ENCODE measurements around the gene LPIN2. TPM values are rescaled to one million over a fixed set of nuclear protein-coding genes. Genes with fewer than 3 reads are reported as not detected.

LPIN2 gene
- total and polyA plus RNA-seq, 2 of the 13 experiments (the other 11 are each of a cell fraction or from before 2014, with no cell fraction given) = 46.0 to 119 TPM

DNA sequence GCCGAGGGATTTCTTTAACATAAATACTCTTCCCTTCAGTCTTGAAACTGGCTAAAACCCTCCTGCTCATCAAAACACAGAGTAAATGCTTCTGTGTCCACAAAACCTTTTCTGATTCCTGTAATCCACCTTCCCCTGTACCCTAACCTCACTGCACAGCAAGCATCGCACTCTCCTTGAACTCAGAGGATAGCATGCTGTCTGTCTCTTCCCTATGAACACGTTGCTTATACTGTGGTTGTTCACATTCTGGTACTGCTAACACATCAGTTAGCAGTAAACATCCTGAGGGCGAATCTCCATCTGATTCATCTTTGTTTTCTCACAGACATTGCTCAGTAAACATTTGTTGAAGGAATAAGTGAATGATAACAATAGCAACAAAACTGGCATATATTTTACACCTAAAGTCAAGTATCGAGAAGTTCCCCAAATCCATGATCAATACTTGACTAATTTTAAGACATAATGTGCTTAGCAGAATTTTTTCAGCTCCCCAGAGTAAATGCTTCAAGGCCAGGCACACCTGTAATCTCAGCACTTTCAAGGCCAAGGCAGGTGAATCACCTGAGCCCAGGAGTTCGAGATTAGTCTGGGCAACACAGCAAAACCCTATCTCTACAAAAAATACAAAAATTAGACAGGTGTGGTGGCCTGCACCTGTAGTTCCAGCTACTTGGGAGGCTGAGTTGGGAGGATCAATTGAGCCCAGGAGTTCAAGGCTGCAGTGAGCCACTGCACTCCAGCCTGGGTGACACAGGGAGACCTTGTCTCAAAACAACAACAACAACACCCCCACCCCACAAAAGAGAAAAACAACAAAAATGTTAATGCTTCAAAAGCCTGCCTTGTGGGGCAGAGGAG is 45.6 kb upstream of the LPIN2 start (continued):
- no peak for TF ChIP-seq ZKSCAN5 (CRISPR knock-in tag; IDR thresholded peaks at IDR 0.05)
- TF ChIP-seq, protein P1, sequence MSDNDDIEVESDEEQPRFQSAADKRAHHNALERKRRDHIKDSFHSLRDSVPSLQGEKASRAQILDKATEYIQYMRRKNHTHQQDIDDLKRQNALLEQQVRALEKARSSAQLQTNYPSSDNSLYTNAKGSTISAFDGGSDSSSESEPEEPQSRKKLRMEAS (IDR thresholded peaks at IDR 0.05) = peak; percentile 88
- no peak for TF ChIP-seq KAT8 (CRISPR knock-in tag; IDR thresholded peaks at IDR 0.05)
- no peak for TF ChIP-seq CHD2 (IDR thresholded peaks at IDR 0.05; ENCODE audit: low read depth, low read length)
- TF ChIP-seq, protein P2, sequence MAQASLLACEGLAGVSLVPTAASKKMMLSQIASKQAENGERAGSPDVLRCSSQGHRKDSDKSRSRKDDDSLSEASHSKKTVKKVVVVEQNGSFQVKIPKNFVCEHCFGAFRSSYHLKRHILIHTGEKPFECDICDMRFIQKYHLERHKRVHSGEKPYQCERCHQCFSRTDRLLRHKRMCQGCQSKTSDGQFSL (CRISPR knock-in tag; IDR thresholded peaks at IDR 0.05) = no peak
- TF ChIP-seq ZNF83 (CRISPR knock-in tag; IDR thresholded peaks at IDR 0.05; ENCODE audit: borderline replicate concordance) = no peak
- TF ChIP-seq ZNF34 (CRISPR knock-in tag; IDR thresholded peaks at IDR 0.05; ENCODE audit: borderline replicate concordance) = no peak
- TF ChIP-seq CCDC6 (CRISPR knock-in tag; IDR thresholded peaks at IDR 0.05) = peak; percentile 47; the same call in 1 of the 2 replicates
- no peak for TF ChIP-seq ELF4 (CRISPR knock-in tag; IDR thresholded peaks at IDR 0.05; ENCODE audit: borderline replicate concordance)
- TF ChIP-seq, protein P3, sequence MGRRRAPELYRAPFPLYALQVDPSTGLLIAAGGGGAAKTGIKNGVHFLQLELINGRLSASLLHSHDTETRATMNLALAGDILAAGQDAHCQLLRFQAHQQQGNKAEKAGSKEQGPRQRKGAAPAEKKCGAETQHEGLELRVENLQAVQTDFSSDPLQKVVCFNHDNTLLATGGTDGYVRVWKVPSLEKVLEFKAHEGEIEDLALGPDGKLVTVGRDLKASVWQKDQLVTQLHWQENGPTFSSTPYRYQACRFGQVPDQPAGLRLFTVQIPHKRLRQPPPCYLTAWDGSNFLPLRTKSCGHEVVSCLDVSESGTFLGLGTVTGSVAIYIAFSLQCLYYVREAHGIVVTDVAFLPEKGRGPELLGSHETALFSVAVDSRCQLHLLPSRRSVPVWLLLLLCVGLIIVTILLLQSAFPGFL (CRISPR knock-in tag; IDR thresholded peaks at IDR 0.05) = no peak
- TF ChIP-seq TP53 (CRISPR knock-in tag; conservative IDR thresholded peaks at IDR 0.05) = no peak
- TF ChIP-seq FOXA1 (IDR thresholded peaks at IDR 0.05) = no peak
- TF ChIP-seq FOXA1 (CRISPR knock-in tag; IDR thresholded peaks at IDR 0.05) = peak; percentile 67
- TF ChIP-seq ZMAT3 (CRISPR knock-in tag; conservative IDR thresholded peaks at IDR 0.05) = peak; percentile 87; the same call in 1 of the 2 replicates
- peak; percentile 74; the same call in 1 of the 2 replicates for TF ChIP-seq GFI1 (CRISPR knock-in tag; IDR thresholded peaks at IDR 0.05; ENCODE audit: borderline replicate concordance)
- TF ChIP-seq NFE2L1 (CRISPR knock-in tag; IDR thresholded peaks at IDR 0.05; ENCODE audit: borderline replicate concordance) = no peak
- TF ChIP-seq FLYWCH1 (CRISPR knock-in tag; IDR thresholded peaks at IDR 0.05) = no peak
- TF ChIP-seq FOXP1 (IDR thresholded peaks at IDR 0.05) = peak; percentile 24; the same call in 1 of the 2 replicates
- TF ChIP-seq FOXP1 (CRISPR knock-in tag; IDR thresholded peaks at IDR 0.05) = peak; percentile 98

All from HepG2 (cell line).